Fibroblast of skin of scalp (primary cell): ENCODE results near the gene KLHL6.
"Not testable (repeated sequence)": the region's sequence is repeated elsewhere in the genome, so short reads cannot be mapped to it uniquely, and the experiment has no call there.

Experiments
- DNase-seq: peaks from one replicate; pipeline ENCODE4 v3.0.0-alpha.2; 2013

KLHL6 gene

DNA sequence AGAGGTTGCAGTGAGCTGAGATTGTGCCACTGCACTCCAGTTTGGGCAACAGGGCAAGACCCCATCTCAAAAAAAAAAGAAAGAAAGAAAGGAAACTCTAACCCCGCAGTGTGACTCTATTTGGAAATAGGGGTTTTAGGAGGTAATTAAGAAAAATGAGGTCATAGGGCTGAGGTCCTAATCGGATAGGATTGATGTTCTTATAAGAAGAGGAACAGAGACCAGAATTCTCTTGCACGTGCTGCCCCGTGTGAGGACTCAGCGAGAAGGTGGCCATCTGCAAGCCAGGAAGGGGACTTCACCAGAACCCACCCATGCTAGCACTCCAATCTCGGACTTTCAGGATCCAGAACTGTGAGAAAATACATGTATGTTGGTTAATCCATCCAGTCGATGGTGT is 25.8 kb downstream of the KLHL6 start:
- no peak for DNase-seq

DNA sequence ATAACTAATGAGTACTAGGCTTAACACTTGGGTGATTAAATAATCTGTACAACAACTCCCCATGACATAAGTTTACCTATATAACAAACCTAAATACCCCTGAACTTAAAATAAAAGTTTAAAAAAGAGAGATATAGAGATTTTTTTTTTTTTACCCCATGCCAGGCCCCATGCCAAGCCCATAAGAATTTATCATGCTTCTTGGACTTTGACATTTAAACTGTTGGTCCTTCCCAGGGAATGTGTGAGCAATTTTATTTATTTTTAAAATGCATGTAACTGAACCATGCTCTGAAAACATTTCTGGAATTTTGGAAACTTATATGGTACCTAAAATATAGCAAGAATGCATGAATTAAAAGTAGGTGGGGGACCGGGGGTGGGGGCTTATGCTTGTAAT is 26.3 kb downstream of the KLHL6 start:
- no peak for DNase-seq

DNA sequence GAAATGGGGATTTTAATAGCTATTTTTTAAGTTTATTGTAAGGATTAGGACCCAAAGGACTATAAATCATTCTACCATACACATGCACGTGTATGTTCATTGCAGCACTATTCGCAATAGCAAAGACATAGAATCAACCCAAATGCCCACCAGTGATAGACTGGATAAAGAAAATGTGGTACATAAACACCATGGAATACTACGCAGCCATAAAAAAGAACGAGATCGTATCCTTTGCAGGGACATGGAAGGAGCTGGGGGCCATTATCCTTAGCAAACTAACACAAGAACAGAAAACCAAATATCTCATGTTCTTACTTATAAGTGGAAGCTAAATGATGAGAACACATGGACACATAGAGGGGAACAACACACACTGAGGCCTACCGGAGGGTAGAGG is 26.7 kb downstream of the KLHL6 start:
- not testable (repeated sequence) for DNase-seq

DNA sequence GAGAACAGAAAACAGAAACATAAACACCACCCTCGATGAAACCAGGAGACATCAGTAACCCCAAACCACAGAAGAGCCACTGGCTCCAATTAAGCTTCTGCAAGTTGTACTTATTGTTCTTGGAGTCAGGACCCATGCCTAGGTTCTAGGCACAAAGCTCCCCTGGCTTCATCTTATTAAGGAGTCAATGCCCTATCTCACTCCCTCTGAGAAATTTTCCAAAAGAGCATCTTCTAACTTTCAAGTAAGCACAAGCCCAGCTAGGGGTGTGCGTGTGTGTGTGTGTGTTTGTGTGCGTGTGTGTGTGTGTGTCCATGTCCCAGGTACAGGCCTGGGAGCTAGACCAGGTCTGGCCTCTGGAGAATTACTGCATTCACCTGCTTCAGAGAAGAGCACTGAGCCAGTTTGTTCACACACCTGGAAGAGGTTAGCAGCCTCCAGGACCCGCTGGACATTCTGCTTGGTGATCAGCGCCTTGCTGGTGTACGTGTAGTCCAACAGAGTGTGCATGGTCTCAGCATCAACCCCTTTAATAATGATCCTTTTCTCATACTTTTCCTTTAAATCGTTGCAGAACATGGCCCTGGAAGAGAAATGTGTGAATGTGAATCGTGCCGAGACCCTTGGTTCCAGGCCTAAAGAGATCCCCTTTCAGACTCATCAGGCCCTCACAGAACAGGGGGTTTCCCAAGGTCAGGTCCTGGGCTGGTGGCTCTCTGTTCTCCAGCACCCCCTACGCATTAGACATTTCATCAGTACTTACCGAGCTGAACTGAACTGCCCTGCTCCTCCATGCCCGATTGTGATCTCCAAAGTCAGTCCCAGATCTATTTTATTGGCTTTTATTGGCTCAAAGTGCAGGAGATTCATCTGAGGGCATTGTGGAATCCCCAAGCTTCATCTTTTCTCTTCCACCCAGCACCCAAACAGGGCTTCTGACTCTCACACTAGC is 27.8 kb downstream of the KLHL6 start:
- no peak for DNase-seq

DNA sequence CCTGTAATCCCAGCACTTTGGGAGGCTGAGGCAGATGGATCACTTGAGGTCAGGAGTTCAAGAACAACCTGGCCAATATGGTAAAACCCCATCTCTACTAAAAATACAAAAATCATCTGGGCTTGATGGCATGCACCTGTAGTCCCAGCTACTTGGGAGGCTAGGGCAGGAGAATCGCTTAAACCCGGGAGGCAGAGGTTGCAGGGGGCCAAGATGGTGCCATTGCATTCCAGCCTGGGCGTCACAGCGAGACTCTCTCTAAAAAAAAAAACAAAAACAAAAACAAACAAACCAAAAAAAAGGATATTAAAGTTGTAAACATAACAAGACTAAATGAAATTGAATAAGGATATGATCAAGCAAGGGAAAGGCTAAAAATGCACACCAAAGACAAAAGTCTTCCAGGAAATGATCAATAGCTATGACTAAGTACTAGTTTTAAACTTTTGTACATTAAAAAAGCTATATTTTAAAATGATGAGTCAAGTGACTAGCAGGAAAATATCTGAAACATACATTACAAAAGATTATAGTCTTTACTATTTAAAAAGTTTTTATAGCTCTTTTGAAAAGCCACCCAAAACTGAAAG is 28.6 kb downstream of the KLHL6 start:
- no peak for DNase-seq

DNA sequence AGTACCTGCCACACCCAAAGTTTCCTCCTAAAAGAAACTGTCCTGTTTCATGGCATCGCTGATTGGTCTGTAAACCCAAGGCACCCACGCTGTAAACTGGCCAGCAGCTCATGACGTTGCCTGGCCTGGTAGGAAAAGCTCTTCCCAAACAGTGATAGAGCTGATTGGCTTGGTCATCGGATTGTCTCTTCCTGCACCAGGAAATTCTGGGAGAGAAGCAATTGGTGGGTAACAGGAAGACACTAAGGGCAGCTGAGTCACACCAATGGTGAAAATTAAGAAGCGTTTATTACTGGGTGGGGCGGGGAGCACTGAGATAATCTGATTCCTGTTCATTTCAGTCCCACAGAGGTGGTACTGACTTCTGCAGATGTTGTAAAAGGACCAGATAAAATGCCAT is 31.0 kb downstream of the KLHL6 start:
- no peak for DNase-seq

DNA sequence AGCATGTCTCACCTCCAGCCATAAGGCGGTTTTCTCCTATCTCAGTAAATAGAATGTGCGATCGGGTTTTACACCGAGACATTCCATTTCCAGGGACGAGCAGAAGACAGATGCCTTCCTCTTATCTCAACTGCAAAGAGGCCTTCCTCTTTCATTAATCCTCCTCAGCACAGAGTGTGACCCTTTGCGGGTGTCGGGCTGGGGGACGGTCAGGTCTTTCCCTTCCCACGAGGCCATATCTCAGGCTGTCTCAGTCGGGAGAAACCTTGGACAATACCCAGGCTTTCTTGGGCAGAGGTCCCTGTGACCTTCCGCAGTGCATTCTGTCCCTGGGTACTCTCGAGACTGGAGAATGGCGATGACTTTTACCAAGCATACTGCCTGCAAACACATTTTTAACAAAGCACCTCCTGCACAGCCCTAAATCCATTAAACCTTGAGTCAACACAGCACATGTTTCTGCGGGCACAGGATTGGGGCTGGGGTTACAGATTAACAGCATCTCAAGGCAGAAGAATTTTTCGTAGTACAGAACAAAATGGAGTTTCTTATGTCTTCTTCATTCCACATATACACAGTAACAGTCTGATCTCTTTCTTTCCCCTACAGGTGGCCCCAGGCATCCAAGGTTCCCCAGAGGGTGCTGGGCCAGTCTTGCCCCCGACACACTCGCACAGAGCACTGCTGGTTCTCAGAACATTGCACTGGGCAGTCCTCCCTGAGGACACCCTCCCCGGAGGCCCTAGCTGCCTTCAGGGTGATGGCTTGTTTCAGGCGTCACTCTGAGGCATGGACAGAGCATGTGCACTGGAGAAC is 34.6 kb downstream of the KLHL6 start:
- not testable (repeated sequence) for DNase-seq

DNA sequence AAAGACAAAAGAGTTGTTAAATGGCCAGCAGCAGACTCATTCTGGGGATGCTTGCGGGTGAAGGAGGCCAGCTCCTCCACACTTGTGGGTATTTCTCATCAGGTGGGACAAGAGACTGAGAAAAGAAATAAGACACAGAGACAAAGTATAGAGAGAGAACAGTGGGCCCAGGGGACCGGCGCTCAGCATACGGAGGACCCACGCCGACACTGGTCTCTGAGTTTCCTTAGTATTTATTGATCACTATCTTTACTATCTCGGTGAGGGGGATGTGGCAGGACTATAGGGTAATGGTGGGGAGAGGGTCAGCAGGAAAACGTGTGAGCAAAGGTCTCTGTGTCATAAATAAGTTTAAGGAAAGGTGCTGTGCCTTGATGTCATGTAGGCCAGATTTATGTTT is 35.2 kb downstream of the KLHL6 start:
- not testable (repeated sequence) for DNase-seq

DNA sequence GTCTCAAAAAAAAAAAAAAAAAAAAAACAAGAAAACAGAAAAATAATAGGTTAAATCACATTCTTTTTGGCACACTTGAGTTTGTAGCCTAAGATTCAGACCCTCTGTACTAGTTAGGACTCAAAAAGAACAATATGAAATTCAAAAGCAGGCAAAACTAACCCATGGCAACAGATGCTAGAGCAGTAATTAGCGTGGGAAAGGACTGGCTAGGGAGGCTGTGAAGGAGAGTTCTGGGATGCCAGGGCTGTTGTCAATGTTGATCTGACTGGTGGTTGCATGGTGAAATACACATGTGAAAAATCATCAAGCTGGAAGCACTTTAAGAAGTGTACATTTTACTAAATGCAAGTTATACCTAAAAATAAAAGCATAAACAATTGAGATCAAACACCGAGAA is 35.6 kb downstream of the KLHL6 start:
- DNase-seq = no peak

DNA sequence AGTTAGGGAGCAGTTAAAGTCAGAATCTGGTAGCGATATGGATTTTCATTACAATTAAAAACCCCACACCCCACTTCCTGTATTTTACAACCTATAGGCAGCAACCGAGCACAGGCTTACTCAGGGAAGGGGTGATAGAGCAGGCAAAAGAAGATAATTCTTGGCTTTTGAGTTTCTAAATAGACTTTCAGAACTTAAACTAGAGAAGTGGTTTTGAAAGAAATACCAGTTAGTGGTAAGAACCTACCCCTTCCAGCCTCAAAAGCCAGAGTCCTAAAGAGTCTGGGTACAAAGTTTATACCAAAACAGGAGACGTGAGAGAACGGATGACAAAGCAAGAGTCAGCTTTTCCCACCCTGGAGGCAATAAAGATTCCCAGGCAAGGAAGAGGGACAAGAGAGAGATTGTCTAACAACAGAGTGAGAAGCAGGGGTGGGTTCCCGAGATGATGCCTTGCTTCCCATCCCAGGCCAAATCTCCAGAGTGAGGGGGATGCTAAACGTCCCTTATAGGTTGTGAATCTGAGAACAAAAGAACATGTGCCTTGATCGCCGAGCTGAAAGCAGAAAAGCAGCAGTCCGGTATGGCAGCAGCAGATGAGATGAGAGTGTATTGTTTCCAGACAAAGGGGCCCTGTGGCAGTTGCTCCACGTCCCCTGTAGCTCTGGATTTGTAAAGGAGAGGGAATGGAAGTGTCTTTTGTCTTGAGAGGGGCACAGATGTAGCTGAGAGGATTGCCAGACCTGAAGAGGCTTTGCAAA is 36.8 kb downstream of the KLHL6 start:
- no peak for DNase-seq

DNA sequence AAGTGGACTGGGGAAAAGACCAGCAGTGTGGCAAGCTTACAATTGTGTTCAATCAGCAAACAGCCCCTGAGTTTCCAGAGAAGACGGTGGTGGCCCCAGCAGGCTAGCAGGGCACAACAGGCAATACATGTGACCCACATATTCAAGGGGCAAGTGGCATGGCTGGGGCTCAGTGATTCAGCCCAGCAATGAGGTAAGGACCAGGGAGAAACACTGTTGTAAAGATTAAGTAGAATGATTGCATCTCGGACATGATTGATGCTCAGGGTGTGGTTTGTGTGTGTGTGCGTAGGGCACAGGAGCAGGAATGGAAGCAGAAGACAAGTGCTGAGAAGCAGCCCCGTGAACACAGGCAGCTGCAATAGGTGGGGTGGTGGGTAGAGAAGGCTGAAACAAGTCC is 37.9 kb downstream of the KLHL6 start:
- DNase-seq = no peak

DNA sequence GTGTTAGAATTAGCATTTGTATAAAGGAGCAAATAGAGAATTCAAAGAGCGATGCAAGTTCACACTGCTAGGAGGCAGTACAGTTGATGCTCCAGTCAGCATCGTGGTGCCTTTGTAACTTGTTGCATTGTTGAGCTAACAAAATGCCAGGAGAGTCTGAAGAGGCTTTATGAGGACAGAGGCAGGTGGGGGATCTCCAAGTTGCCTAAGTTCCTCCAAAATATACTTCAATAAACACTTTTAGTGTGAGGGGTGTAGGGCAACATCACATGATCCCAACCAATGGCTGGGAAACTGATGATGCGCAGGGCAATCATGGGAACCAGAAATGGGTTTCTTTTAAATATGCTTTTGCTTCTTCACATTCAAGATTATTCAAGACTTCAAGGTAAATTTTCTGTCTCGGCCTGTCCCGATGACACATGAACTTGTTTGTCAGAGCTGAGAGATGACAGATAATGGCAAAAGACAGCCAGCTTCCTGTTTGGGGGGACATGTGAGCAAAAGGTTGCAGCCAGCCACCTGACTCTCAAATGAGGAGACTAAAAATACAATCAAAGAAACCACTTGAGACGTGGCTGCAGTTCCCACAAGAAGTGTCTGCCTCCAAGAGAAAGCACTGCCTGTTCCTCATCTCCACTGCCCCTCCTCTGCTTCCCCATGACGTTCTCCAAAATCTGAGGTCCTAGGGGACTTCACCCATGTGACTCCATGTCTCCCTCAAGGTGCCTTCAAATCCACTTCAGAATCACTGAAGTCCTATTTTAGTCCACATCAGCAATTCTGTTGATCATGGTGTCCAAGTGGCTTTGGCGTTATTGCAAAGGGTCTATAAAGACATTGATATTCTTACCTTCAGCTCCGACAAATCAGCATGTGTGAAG is 39.3 kb downstream of the KLHL6 start:
- no peak for DNase-seq

DNA sequence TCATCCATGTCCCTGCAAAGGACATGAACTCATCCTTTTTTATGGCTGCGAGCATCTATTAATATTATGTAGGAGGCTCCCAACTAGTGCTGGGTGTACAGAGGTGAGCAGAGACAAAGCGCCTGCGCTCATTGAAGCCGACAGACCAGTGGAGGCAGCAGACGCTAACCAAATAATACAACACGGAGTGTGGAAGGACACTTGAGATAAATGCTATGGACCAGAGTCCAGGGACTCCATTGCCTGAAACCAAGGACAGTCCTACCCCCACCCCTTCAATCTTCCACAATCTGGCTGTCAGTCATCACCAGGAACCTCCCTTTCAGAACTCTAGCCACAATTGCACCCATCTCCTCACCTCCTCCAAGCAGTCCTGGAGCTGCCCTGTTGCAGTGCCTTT is 41.5 kb downstream of the KLHL6 start:
- no peak for DNase-seq

DNA sequence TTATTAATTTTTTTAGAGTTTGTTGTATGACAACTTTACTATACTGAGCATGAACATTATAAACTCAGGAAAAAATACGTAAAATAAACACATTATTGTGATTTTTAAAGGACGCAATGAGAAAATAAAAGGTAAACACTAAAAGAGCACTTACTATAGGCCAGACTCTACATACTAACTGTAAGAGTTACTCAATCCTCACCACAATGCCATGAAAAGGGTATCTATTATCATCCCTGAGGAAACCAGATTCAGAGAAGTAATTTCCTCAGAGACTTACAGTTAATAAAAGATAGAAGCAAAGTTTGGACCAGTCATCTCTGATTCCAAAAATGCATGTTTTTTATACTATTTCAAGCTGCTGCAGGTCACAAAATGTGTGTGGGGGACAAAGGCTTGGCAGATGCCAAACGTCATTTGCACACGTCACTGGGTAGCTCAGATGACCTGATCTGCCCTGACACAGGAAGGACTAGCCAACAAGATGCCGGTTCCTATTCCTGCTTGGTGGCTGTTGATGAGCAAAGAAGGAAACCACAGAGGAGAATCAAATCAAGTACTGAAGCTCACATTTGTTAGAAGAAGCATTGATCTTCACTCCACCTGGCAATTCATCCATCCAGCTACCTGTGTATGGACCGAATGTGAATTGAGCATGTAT is 42.3 kb downstream of the KLHL6 start:
- DNase-seq = no peak

DNA sequence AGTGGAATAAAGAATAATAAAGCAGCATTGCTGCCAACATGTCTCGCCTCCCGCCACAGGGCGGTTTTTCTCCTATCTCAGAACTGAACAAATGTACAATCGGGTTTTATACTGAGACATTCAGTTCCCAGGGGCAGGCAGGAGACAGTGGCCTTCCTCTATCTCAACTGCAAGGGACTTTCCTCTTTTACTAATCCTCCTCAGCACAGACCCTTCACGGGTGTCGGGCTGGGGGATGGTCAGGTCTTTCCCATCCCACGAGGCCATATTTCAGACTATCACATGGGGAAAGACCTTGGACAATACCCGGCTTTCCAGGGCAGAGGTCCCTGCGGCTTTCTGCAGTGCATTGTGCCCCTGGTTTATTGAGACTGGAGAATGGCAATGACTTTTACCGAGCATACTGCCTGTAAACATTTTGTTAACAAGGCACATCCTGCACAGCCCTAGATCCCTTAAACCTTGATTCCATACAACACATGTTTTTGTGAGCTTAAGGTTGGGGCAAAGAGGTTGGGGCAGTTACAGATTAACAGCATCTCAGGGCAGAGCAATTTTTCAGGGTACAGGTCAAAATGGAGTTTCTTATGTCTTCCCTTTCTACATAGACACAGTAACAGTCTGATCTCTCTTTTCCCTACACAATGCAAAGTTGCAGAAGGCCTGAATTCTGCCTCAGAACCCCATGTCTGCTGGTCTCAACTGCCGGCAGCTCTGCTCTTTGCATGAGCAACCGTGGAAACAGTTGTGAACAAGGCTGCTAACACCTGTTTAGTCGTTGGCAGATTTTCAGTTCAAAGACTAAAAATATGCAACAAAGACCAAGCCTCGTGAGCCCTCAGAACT is 44.0 kb downstream of the KLHL6 start:
- not testable (repeated sequence) for DNase-seq

DNA sequence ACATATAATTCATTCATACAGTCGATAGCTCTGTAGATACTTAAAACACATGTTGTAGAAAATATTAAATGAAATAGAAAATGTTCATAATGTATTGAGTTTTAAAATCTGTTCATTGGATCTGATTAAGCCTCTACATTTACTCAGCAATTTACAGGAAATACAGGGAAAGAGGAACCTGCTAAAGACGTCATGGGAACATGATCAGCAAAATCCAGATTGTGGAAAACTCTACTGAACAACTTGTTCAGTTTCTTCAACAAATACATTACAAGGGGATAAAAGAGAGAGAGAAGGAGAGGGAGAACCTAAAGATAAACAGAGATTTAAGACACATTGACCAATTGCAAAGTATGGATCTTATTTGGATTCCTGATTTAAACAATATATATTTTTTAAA is 46.7 kb downstream of the KLHL6 start:
- DNase-seq = no peak

DNA sequence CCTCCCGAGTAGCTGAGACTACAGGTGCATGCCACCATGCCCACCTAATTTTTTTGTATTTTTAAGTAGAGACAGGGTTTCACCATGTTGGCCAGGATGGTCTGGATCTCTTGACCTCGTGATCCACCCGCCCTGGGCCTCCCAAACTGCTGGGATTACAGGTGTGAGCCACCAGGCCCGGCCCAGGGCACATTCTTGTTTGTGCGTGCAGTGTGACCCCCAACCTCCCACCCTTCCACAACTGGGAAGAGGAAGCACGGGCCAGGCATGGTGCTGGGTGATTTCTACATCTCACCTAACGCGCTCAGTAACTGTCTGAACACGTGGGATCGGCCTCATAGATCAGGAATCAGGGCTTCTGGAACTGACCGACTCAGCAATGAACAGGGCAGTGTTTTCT is 48.0 kb downstream of the KLHL6 start:
- DNase-seq = no peak

DNA sequence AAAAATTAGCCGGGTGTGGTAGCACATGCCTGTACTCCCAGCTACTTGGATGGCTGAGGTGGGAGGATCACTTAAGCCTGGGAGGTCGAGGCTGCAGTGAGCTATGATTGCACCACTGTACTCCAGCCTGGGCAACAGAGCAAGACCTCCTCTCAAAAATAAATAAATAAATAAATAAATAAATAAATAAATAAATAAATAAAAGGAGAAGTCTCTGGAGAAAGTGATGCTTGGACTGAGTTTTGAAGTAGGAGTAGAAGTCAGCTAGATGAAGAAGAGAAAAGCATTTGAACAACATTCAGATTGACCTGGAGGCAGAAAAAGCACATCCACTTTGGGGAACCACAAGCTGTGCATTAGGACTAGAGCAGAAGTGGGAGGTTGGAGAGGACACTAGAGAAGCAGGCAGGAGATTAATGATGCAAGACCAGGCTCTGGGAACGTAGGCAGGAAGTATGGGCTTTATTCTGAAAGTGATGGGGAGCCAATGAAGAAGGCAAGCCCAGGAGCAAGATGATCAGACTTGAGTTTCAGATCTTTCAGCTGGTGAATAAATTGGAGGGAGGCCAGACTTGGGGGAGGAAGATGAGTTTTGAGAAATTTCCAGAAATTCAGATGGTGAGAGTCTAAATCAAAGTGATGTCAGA is 48.7 kb downstream of the KLHL6 start:
- DNase-seq = no peak

DNA sequence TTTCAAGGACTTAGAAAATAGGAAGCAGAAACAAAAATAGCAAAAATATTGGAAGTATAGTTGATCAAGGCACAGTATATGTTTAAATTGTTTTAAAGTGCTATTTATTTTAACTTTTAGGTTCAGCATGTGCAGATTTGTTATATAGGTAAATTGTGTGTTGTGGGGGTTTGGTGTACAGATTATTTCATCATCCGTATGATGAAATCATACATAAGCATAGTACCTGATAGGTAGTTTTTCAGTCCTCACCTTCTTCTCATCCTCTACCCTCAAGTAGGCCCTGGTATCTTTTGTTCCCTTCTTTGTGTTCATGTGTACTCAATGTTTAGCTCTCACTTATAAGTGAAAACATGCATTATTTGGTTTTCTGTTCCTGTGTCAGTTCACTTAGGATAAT is 50.9 kb downstream of the KLHL6 start:
- no peak for DNase-seq
